HG03095 (cell line): ENCODE measurements around the gene NRAP.

Experiments
- ATAC-seq: cut with Tn5 transposase; IDR thresholded peaks from one replicate; pipeline ENCODE4 v1.9.1; 2021; ENCODE audit warnings: moderate library complexity; ENCODE audit not compliant: unreplicated experiment

NRAP gene

GRCh38 chr10:113663908-113664307 is at the start of gene NRAP:
NRAP (minus strand) TSS chr10:113664041; CDS start chr10:113663882, 159 bp downstream.
- no peak for ATAC-seq

GRCh38 chr10:113713640-113713982 is 49.8 kb upstream of the NRAP start:
- ATAC-seq: no peak

GRCh38 chr10:113712755-113713639 is 49.2 kb upstream of the NRAP start:
- no peak for ATAC-seq

- ATAC-seq: no peak
Measured at GRCh38 chr10:113712024-113712423, 48.2 kb upstream of the NRAP start.

- ATAC-seq: no peak
Measured at GRCh38 chr10:113711142-113711541, 47.3 kb upstream of the NRAP start.

GRCh38 chr10:113709221-113709838 is 45.5 kb upstream of the NRAP start:
- ATAC-seq: no peak

- ATAC-seq: no peak
Measured at GRCh38 chr10:113708640-113709039, 44.8 kb upstream of the NRAP start.

GRCh38 chr10:113706623-113707022 is 42.8 kb upstream of the NRAP start:
- no peak for ATAC-seq

- no peak for ATAC-seq
Measured at GRCh38 chr10:113705344-113705652, 41.5 kb upstream of the NRAP start.

- ATAC-seq: no peak
Measured at GRCh38 chr10:113704637-113705343, 40.9 kb upstream of the NRAP start.

- no peak for ATAC-seq
Measured at GRCh38 chr10:113697595-113697994, 33.8 kb upstream of the NRAP start.

GRCh38 chr10:113695691-113696090 is 31.9 kb upstream of the NRAP start:
- no peak for ATAC-seq

GRCh38 chr10:113693348-113693747 is 29.5 kb upstream of the NRAP start:
- no peak for ATAC-seq

- ATAC-seq: no peak
Measured at GRCh38 chr10:113692271-113692670, 28.4 kb upstream of the NRAP start.

GRCh38 chr10:113691381-113691780 is 27.5 kb upstream of the NRAP start:
- no peak for ATAC-seq

GRCh38 chr10:113690749-113691148 is 26.9 kb upstream of the NRAP start:
- no peak for ATAC-seq

GRCh38 chr10:113689574-113689973 is 25.7 kb upstream of the NRAP start:
- no peak for ATAC-seq

- ATAC-seq: no peak
Measured at GRCh38 chr10:113689057-113689456, 25.2 kb upstream of the NRAP start.

GRCh38 chr10:113687037-113687436 is 23.2 kb upstream of the NRAP start:
- ATAC-seq: no peak

- no peak for ATAC-seq
Measured at GRCh38 chr10:113686028-113686427, 22.2 kb upstream of the NRAP start.

GRCh38 chr10:113683300-113683699 is 19.5 kb upstream of the NRAP start:
- no peak for ATAC-seq
